GM19240 (cell line): Measurements from ENCODE around the gene HAND1.

ENCODE experiments used
- DNase-seq: peaks from one replicate; pipeline ENCODE4 v3.0.0; 2011; ENCODE audit warnings: low spot score; ENCODE audit not compliant: insufficient read length

HAND1 gene

GRCh38 chr5:154479944-154480750 lies 2.1 kb upstream of the HAND1 start:
- no peak for DNase-seq

DNA sequence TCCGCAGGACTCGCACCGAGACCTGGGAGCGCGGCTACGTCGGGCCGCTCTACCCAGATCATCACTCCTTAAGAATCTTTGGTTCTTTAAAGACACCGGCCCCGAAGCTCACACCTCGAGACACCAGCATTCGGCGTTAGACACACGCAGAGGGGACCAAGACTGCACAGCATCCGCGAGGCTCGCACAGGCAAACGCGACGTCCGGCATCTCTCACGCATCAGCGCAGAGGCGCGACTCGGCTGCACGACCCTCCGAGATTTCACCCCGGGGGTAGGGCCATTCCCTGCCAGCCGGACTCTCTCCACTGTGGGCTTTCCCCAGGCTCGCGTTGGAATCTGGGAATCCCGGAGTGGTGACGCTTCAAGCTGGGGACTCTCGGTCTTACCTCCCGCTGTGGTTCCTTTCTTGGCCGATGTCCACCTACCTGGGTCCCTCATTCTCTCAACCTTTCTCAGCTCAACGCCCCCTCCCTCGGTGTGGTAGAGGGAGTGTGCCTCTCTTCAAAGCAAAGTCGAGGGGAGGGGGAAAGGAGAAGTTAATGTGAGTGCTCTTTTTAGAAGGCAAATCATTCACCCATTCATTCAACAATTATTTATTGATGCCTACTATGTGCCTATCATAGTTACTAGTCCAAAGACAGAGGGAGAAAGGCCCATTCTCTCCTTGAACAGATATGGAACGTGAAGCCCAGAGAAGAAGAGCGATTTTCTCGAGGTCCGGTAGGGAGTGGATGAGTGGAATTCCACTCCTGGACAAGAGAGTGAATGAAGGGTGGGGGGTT lies 1.3 kb upstream of the HAND1 start:
- no peak for DNase-seq

DNA sequence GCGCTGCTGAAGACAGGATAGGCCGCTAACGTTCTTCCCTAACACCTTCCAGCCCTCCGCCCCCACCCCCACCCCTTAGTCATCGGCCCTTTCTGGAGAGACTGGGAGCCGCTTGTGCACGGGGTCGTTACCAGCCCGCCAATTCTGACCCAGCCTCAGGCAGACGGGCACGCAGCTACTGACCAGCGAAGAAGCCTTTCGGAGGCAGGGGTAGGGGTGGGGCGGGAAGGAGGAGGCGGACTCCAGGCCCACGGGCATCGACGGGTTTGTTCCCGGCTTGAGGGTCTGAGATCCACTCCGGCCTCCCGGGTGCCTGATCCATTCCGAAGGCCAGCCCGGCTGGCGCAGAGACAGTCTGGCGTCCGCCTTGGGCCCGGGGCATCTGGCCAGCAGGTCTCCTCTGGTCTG lies 729 bp upstream of the HAND1 start:
- no peak for DNase-seq

DNA sequence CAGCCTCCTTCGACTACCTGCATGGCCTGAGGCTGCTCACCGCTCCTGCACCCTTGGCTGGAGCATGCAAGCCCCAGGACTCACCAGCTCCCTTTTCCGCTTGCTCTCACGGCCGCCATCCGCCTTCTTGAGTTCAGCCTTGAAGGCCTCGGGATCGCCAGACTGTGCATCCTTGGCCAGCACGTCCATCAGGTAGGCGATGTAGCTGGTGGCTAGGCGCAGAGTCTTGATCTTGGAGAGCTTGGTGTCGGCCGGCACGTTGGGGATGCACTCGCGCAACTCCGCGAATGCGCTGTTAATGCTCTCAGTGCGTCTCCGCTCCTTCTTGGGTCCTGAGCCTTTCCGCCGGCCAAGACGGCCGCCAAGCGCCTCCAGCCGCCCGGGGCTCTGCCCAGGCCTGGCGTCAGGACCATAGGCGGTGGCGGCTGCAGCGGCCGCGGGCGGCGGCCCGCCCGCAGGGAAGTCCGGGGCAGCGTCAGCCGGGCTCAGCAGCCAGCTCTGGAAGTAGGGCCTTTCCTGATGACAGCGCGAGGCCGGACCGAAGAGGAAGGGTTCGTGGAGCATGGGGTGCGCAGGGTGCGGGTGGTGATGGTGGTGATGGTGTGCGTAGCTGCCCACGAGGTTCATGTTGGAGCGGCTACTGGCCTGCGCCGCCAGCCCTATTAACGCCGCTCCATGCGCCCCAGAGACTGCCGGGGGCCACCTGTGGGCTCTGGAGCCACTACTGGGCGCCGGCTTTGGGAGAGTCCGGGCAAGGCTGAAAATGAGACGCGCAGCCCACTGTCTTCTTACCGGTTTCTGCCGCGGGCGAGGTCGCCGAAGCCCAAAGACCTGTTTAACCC lies 424 bp downstream of the HAND1 start:
- DNase-seq, result no peak

- no peak for DNase-seq
Measured at GRCh38 chr5:154476354-154477205, 1.4 kb downstream of the HAND1 start.

DNA sequence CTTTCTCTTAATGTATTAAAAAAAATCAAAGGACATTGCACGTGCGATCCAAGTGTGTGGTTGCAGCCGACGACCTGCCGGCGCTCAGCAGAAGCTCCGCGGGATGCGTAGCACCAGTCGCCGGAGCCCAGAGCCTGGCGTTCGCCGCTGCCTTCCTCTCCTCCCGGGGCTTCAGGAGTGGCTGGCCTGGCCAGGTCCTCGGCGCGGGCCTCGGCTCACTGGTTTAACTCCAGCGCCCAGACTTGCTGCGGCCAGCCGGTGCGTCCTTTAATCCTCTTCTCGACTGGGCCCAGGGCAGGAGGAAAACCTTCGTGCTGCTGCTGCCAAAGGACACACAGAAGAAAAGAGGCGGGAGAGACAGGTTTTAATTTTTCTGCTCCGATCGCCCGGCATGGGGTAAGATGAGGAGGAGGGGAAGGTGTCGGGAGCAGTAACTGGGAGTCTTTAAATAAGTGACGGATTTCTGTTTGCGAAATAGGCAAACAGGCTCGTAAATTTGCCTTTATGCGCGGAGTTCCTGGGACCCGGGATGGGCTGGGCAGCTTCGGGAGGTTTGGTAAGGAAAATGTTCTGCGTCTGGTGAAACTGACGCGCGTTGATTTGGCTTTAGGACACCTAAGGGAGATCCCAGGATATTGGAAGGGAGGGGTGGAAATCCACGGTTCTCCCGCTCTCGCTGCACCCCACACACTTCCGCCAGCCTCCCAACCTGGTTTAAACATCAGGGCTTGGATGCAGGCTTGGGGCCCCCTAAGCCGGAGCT lies 2.3 kb downstream of the HAND1 start:
- DNase-seq, result no peak

DNA sequence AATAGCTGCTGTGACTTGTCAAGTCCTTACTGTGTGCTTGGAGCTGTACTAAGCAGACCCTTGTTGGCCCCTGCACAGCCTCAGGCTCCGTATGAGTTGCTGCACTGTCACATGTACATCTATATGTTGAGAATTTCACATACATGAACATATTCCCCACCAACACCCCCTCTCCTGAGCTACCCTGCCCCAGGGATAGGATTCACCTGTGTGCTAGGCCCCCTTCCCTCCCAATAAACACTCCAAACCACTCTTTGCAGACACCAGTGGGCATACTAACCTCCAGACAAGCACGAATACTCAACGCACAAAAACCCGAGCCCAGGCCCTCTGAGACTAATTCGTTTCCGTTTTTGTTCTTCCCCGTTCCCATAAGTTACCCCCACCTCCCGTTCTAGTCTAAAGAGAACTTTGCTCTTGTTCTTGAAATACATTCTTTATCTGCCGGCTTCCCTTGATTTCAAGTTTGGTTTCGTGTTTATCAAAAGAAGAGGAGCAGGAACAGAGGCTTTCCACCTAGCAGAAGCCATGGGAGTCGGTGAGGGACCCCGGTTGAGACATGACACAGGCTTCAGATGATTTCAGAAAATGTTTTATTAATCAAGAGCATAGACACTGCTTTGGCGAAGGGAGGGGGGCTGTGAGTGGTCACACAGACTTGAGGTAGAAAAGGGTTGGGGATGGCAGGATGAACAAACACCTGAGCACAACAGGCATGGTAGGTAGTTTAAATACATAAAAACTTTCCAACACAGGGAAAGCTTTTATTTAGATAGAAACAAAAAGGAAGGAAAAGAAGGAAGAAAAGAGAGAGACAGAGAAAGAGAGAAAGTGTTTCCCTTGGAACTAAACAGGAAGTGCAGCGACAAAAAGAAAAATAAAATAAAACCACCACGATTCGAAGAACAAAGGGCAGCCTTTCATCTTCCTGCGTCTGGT lies 3.4 kb downstream of the HAND1 start:
- no peak for DNase-seq

DNA sequence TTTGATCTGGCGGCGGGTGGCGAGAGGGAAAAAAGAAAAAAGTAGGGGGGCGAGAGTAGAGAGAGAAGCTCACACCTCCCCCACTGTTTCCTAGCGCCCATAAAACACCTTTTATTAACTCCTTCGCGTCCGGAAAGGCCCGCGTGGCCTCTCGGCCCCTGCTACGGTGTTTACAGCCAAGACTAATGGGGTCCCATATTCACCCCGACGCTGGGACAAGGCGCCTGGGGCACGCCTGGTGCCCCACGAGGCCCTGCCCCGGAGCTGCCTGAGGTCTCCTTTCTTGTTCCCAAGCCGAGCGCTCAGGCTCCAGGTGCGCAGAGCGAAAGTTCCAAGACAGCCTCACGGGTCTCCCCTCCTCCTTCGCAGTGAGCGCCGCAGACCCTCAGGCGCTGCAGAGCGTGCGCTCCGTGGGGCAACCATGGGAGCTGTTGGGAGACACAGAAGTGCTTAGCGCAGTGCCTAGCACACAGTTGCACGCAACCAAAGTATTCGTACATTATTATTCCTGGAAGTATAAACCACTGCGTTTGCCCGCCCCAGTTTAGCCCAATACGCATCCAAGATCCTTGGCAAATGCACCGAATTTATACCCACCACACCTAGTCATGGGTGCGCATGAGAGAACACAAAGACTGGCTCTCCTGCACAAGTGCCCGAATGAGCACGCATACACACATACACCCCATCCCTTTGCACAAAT lies 4.3 kb downstream of the HAND1 start:
- DNase-seq, result no peak

- DNase-seq, result no peak
Measured at GRCh38 chr5:154472871-154473580, 5.0 kb downstream of the HAND1 start.

DNA sequence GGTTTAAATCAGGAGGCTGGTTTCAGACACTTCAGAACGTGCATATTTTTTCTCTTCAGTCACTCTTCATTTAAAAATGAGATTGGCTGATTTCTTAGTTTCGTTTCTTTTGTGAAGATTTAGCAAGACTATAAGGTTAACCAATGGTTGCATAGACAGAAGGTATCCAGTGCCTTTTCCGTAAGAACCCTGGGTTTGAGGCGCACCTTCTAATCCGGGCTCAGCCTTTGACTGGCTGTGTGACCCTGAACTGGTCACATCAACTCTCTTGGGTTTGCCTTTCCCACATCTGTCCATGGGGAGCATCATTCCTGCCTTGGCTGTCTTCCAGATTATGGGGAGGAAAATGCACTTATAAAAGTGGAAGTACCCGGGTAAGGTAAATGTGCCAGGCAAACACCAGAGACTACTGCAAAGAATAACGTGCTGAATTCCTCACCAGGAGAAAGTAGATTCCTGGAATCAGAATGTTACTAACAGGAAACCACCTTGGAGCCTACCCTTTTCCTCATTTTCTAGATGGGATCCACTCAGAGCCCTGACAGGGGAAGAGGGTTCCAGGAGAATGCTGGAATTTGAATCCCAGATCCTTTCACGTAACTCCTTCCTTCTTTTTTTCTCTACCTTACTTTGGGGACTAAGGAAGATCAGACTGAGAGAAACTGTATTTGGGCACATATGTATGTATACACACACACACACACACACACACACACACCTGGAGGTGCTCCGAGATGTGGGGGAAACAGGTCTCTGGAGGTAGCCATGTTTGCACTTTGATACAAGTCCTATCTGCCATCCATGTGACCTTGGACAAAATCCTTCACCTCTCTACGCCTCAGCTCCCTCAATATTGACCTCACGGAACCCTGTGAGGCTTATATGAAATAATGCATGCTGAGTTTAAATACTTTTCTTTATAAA lies 6.8 kb downstream of the HAND1 start:
- DNase-seq, result no peak

DNA sequence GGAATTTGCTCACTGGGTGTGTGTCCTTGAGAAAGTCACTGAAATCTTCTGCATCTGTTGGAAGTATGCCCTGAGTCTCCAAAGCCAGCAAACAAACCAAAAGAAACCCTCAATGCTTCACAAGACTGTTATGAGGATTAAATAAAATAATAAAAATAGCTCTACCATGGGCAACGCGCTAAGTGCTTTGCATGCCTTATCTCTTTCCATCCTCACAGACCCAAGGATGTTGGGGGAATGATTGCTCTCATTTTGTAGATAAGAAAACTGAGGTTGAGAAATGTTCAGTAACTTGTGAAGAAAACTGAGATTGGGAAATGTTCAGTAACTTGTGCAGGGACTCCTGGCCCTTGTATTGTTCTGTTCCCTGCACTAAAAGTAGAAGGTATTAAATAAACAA lies 7.9 kb downstream of the HAND1 start:
- no peak for DNase-seq

- peak; percentile 91 for DNase-seq
Measured at GRCh38 chr5:154467655-154468354, 10.2 kb downstream of the HAND1 start.

DNA sequence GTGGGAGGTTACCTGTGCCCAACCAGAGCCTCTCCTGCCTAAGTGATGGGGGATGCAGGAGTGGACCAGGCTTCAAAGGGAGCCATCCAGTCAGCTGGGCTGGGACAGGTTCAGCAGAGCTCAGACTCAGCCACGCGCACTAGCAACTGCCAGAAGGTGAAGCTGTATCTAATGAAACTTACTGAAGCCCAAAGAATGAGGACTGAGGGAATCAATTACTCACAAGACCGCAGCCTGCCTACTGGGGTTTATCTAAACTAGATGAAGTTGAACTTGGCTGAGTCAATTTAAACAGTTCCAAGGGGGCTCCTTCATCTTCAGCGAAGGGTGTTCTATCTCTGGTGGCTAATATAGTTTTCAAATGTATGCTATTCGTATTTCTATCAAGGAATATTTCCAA lies 11.4 kb downstream of the HAND1 start:
- DNase-seq, result no peak

DNA sequence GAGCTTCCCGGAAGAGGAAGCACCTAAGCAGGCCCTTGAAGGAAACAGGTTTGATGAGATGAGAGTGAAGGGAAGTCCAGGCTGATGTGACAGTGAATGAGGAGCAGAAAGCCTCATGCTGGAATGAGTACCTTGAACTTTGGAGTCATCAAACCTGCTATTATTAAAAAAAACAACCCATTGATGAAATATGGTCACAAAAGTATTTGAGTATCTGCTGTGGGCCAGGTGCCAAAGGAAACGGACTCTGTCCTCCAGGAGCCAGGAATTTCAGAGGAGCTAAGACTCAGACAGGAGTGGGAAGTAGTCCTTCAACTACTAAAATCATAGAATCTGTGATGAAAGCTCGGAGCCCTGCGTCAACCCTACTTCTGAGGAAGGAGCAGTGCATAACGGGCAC lies 11.9 kb downstream of the HAND1 start:
- DNase-seq, result no peak

DNA sequence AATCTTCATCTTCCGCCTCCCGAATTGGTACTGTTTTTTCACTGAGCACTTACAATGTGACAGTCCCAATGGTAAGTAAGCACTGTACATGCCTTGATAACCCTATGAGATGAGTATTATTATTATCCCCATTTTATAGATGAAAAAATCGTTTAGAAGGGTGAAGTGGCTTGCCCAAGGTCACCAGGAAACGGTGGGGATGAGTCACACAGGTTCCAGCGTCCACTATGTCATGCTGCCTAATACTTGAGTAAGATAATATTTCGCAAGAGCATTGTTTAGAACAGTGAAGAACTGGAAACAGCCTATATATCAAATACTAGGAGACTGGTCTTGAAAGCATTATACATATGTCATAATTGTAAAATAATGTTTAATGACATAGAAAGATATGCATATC lies 12.9 kb downstream of the HAND1 start:
- DNase-seq, result no peak

DNA sequence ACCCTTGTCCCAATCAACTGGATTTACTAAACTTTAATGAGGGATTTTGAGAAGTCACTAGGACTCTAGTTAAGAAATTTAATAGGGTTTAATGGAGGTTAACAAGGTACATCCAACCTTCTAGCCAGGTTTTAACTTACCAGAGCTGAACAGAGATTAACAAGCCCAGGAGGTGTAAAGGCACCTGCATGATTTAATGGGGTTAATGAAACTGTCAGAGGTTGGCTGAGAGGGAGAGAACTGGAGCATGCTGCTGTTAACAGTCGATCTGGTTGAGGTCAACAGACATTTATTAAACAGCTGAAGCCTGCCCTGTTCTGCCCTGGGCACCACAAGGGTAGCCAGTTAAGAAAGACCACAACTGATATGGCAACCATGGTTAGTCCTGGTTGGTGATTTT lies 13.6 kb downstream of the HAND1 start:
- DNase-seq, result no peak
